WTC11 (cell line): ENCODE data around the gene CCDC51. TPM values are rescaled to one million over a fixed set of nuclear protein-coding genes. Genes with fewer than 3 reads are reported as not detected.
"Not testable (repeated sequence)": the region's sequence is repeated elsewhere in the genome, so short reads cannot be mapped to it uniquely, and the experiment has no call there.

Experiments used
- ATAC-seq: fragments of 200-7000 bp; cut with Tn5 transposase; 2 replicates; pipeline ENCODE4 v1.10.0; 2021; ENCODE audit warnings: mild to moderate bottlenecking, moderate library complexity
- CTCF ChIA-PET: fragments of 300-600 bp; sonication (Branson Sonifier 250); formaldehyde crosslinking; loops from one replicate; lab custom pipeline; 2021; ENCODE audit warnings: antibody characterized with exemption; lab: Charles Lee
- POLR2A ChIA-PET: fragments of 350-600 bp; sonication (Branson Sonifier 250); formaldehyde crosslinking; loops from one replicate; lab custom pipeline; 2021; ENCODE audit warnings: antibody characterized with exemption; lab: Charles Lee
- DNase-seq: peaks from one replicate; pipeline ENCODE4 v3.0.0; 2021; ENCODE audit warnings: low spot score
- H3K27ac Mint-ChIP-seq: 2 replicates; pipeline ENCODE4 v1.8.0; 2021; ENCODE audit warnings: mixed read lengths
- H3K27me3 Mint-ChIP-seq: 2 replicates; pipeline ENCODE4 v1.8.0; 2021; ENCODE audit warnings: low read depth, mild to moderate bottlenecking, moderate library complexity, mixed read lengths
- H3K36me3 Mint-ChIP-seq: 2 replicates; pipeline ENCODE4 v1.8.0; 2021; ENCODE audit warnings: mixed read lengths
- H3K4me1 Mint-ChIP-seq: 2 replicates; pipeline ENCODE4 v1.8.0; 2022; ENCODE audit warnings: mixed read lengths
- H3K4me3 Mint-ChIP-seq: 2 replicates; pipeline ENCODE4 v1.8.0; 2021; ENCODE audit warnings: mild to moderate bottlenecking, moderate library complexity, mixed read lengths
- H3K9me3 Mint-ChIP-seq: 2 replicates; pipeline ENCODE4 v1.8.0; 2021; ENCODE audit warnings: mixed read lengths
- ATF1 ChIP-seq: sonication (generic); formaldehyde crosslinking; IDR thresholded peaks from 2 replicates; pipeline ENCODE4 v1.8.1; 2023; ENCODE audit warnings: mild to moderate bottlenecking, moderate library complexity, missing genetic modification reagents
- CREM ChIP-seq: sonication (generic); formaldehyde crosslinking; IDR thresholded peaks from 2 replicates; pipeline ENCODE4 v1.8.1; 2022; ENCODE audit warnings: mild to moderate bottlenecking, missing genetic modification reagents, moderate library complexity
- E2F1 ChIP-seq: sonication (generic); formaldehyde crosslinking; IDR thresholded peaks from 2 replicates; pipeline ENCODE4 v1.8.0; 2022; ENCODE audit warnings: mild to moderate bottlenecking, missing genetic modification reagents
- MXD4 ChIP-seq: fragments of 250-450 bp; sonication (Bioruptor Pico); IDR thresholded peaks from 2 replicates; pipeline ENCODE4 v1.8.0; 2021; ENCODE audit warnings: mild to moderate bottlenecking, moderate library complexity, borderline replicate concordance
- NFYB ChIP-seq: sonication (generic); formaldehyde crosslinking; conservative IDR thresholded peaks from 2 replicates; pipeline ENCODE4 v1.8.0; 2022; ENCODE audit warnings: low read depth, missing genetic modification reagents
- NR1H2 ChIP-seq: sonication (generic); formaldehyde crosslinking; IDR thresholded peaks from 2 replicates; pipeline ENCODE4 v1.9.0; 2021; ENCODE audit warnings: mild to moderate bottlenecking, moderate library complexity, missing genetic modification reagents
- SMAD3 ChIP-seq: sonication (generic); formaldehyde crosslinking; IDR thresholded peaks from 2 replicates; pipeline ENCODE4 v1.8.0; 2022; ENCODE audit warnings: missing genetic modification reagents, mild to moderate bottlenecking, borderline replicate concordance
- SOX15 ChIP-seq: fragments of 250-450 bp; sonication (Bioruptor Pico); IDR thresholded peaks from 2 replicates; pipeline ENCODE4 v1.9.0; 2021; ENCODE audit warnings: mild to moderate bottlenecking
- TEAD4 ChIP-seq: sonication (generic); formaldehyde crosslinking; IDR thresholded peaks from 2 replicates; pipeline ENCODE4 v1.8.0; 2022; ENCODE audit warnings: mild to moderate bottlenecking, missing genetic modification reagents
- total RNA-seq: library from RNA; stranded (reverse); gene quantifications from 3 replicates; pipeline ENCODE4 v1.2.3, GENCODE V29; 2021
- TF ChIP-seq, protein P1 (sequence below): fragments of 250-450 bp; sonication (Bioruptor Pico); IDR thresholded peaks from 2 replicates; pipeline ENCODE4 v1.9.0; 2021; ENCODE audit warnings: mild to moderate bottlenecking
- TF ChIP-seq, protein P2 (sequence below): sonication (generic); formaldehyde crosslinking; conservative IDR thresholded peaks from 2 replicates; pipeline ENCODE4 v1.8.1; 2022; ENCODE audit warnings: mild to moderate bottlenecking, missing genetic modification reagents
- TF ChIP-seq, protein P3 (sequence below): sonication (generic); formaldehyde crosslinking; IDR thresholded peaks from 2 replicates; pipeline ENCODE4 v1.8.0; 2023; ENCODE audit warnings: mild to moderate bottlenecking, missing genetic modification reagents
- TF ChIP-seq, protein P4 (sequence below): sonication (generic); formaldehyde crosslinking; IDR thresholded peaks from 2 replicates; pipeline ENCODE4 v1.8.0; 2023; ENCODE audit warnings: missing genetic modification reagents, mild to moderate bottlenecking, borderline replicate concordance

CCDC51 gene
- total RNA-seq, 1 experiment from 2014 or later, result 25.1 TPM

DNA sequence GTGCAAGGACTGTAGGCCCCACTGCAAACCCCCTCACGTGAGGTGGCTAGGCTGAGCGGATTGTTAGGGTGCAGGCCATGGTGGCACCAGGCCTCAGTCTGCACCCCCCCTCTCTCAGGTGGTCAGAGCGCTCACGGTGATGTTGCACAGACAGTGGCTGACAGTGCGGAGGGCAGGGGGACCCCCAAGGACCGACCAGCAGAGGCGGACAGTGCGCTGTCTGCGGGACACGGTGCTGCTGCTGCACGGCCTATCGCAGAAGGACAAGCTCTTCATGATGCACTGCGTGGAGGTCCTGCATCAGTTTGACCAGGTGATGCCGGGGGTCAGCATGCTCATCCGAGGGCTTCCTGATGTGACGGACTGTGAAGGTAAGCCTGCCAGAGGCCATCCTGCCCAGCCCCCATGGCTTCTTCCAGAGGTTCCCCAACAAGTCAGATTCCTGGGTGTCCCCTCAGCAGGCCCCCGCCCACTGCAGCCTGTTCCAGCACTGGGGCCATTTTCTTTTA, 24.8 kb upstream of the CCDC51 start (continued):
- TF ChIP-seq, protein P1, sequence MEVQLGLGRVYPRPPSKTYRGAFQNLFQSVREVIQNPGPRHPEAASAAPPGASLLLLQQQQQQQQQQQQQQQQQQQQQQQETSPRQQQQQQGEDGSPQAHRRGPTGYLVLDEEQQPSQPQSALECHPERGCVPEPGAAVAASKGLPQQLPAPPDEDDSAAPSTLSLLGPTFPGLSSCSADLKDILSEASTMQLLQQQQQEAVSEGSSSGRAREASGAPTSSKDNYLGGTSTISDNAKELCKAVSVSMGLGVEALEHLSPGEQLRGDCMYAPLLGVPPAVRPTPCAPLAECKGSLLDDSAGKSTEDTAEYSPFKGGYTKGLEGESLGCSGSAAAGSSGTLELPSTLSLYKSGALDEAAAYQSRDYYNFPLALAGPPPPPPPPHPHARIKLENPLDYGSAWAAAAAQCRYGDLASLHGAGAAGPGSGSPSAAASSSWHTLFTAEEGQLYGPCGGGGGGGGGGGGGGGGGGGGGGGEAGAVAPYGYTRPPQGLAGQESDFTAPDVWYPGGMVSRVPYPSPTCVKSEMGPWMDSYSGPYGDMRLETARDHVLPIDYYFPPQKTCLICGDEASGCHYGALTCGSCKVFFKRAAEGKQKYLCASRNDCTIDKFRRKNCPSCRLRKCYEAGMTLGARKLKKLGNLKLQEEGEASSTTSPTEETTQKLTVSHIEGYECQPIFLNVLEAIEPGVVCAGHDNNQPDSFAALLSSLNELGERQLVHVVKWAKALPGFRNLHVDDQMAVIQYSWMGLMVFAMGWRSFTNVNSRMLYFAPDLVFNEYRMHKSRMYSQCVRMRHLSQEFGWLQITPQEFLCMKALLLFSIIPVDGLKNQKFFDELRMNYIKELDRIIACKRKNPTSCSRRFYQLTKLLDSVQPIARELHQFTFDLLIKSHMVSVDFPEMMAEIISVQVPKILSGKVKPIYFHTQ (CRISPR knock-in tag), result no peak
- TF ChIP-seq NFYB (no peak), NR1H2 (CRISPR knock-in tag) (no peak), SMAD3 (CRISPR knock-in tag) (no peak)
- TF ChIP-seq, all 79 proteins: peak for 0

- no peak overlapping the region for H3K27ac Mint-ChIP-seq
Observed at GRCh38 chr3:48463703-48464102, 23.8 kb upstream of the CCDC51 start.

GRCh38 chr3:48461767-48462166, 21.8 kb upstream of the CCDC51 start:
- DNase-seq, ATAC-seq, H3K4me3 Mint-ChIP-seq, H3K27ac Mint-ChIP-seq, POLR2A ChIA-PET, H3K27me3 Mint-ChIP-seq, H3K9me3 Mint-ChIP-seq: not testable (repeated sequence)
- CTCF ChIA-PET, result interaction anchor here (0.5 to 3.4 kb wide), 4 partner anchors 12 to 49 kb away, joined by 3 to 14 read pairs (median 4); no protein-coding TSS in a partner anchor
- H3K36me3 Mint-ChIP-seq, result peaks cover 26% of the 10 kb centered on the region
- peaks cover 15% of the 10 kb centered on the region for H3K4me1 Mint-ChIP-seq

More at GRCh38 chr3:48463703-48464102, 23.8 kb upstream of the CCDC51 start:
- H3K27me3 Mint-ChIP-seq, result no peaks in the 10 kb centered on the region
- ChIA-PET CTCF (interaction anchor here (0.5 to 3.4 kb wide), 5 partner anchors 10 to 1883 kb away, joined by 3 to 23 read pairs (median 5); no protein-coding TSS in a partner anchor), POLR2A (interaction anchor here (2.1 kb wide), 1 partner anchor 17 kb away, joined by 8 read pairs; the partner anchor contains the start of gene ATRIP)
- TF ChIP-seq, protein P2, sequence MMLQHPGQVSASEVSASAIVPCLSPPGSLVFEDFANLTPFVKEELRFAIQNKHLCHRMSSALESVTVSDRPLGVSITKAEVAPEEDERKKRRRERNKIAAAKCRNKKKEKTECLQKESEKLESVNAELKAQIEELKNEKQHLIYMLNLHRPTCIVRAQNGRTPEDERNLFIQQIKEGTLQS (CRISPR knock-in tag), result no peak
- TF ChIP-seq TEAD4 (CRISPR knock-in tag) (no peak), MXD4 (CRISPR knock-in tag) (no peak), E2F1 (CRISPR knock-in tag) (no peak), SOX15 (CRISPR knock-in tag) (no peak), ATF1 (CRISPR knock-in tag) (no peak), CREM (CRISPR knock-in tag) (no peak)
- TF ChIP-seq, protein P3, sequence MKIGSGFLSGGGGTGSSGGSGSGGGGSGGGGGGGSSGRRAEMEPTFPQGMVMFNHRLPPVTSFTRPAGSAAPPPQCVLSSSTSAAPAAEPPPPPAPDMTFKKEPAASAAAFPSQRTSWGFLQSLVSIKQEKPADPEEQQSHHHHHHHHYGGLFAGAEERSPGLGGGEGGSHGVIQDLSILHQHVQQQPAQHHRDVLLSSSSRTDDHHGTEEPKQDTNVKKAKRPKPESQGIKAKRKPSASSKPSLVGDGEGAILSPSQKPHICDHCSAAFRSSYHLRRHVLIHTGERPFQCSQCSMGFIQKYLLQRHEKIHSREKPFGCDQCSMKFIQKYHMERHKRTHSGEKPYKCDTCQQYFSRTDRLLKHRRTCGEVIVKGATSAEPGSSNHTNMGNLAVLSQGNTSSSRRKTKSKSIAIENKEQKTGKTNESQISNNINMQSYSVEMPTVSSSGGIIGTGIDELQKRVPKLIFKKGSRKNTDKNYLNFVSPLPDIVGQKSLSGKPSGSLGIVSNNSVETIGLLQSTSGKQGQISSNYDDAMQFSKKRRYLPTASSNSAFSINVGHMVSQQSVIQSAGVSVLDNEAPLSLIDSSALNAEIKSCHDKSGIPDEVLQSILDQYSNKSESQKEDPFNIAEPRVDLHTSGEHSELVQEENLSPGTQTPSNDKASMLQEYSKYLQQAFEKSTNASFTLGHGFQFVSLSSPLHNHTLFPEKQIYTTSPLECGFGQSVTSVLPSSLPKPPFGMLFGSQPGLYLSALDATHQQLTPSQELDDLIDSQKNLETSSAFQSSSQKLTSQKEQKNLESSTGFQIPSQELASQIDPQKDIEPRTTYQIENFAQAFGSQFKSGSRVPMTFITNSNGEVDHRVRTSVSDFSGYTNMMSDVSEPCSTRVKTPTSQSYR (CRISPR knock-in tag), result no peak
- TF ChIP-seq, protein P4, sequence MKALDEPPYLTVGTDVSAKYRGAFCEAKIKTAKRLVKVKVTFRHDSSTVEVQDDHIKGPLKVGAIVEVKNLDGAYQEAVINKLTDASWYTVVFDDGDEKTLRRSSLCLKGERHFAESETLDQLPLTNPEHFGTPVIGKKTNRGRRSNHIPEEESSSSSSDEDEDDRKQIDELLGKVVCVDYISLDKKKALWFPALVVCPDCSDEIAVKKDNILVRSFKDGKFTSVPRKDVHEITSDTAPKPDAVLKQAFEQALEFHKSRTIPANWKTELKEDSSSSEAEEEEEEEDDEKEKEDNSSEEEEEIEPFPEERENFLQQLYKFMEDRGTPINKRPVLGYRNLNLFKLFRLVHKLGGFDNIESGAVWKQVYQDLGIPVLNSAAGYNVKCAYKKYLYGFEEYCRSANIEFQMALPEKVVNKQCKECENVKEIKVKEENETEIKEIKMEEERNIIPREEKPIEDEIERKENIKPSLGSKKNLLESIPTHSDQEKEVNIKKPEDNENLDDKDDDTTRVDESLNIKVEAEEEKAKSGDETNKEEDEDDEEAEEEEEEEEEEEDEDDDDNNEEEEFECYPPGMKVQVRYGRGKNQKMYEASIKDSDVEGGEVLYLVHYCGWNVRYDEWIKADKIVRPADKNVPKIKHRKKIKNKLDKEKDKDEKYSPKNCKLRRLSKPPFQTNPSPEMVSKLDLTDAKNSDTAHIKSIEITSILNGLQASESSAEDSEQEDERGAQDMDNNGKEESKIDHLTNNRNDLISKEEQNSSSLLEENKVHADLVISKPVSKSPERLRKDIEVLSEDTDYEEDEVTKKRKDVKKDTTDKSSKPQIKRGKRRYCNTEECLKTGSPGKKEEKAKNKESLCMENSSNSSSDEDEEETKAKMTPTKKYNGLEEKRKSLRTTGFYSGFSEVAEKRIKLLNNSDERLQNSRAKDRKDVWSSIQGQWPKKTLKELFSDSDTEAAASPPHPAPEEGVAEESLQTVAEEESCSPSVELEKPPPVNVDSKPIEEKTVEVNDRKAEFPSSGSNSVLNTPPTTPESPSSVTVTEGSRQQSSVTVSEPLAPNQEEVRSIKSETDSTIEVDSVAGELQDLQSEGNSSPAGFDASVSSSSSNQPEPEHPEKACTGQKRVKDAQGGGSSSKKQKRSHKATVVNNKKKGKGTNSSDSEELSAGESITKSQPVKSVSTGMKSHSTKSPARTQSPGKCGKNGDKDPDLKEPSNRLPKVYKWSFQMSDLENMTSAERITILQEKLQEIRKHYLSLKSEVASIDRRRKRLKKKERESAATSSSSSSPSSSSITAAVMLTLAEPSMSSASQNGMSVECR (CRISPR knock-in tag), result no peak
- H3K4me3 Mint-ChIP-seq, result no peak overlapping the region
- no peaks in the 10 kb centered on the region for H3K9me3 Mint-ChIP-seq
- no peak for ATAC-seq
- peaks cover 28% of the 10 kb centered on the region for H3K36me3 Mint-ChIP-seq
- peaks cover 18% of the 10 kb centered on the region for H3K4me1 Mint-ChIP-seq
- DNase-seq, result no peak
